Mammary epithelial cell (primary cell): Measurements from ENCODE around the gene WIZ.

Experiments used
- EZH2 ChIP-seq: IDR thresholded peaks from 2 replicates; pipeline ENCODE4 v1.6.1; 2012; ENCODE audit warnings: low read length, inconsistent platforms, borderline replicate concordance
- TF ChIP-seq, protein P1 (sequence below), 2 donors: IDR thresholded peaks in 1 of 2; conservative IDR thresholded peaks in 1 of 2; 2 replicates each; pipeline ENCODE4 v1.5.1; 2011 to 2012; ENCODE audit warnings: inconsistent platforms in 2 of 2, low read length in 2 of 2, mild to moderate bottlenecking in 2 of 2, control low read depth in 1 of 2, low read depth in 1 of 2; ENCODE audit not compliant: insufficient read depth in 1 of 2; ENCODE audit errors: extremely low read depth in 1 of 2

GRCh38 chr19:15471639-15472101, 21.9 kb upstream of the WIZ start:
- no peak for TF ChIP-seq EZH2
- TF ChIP-seq, protein P1, sequence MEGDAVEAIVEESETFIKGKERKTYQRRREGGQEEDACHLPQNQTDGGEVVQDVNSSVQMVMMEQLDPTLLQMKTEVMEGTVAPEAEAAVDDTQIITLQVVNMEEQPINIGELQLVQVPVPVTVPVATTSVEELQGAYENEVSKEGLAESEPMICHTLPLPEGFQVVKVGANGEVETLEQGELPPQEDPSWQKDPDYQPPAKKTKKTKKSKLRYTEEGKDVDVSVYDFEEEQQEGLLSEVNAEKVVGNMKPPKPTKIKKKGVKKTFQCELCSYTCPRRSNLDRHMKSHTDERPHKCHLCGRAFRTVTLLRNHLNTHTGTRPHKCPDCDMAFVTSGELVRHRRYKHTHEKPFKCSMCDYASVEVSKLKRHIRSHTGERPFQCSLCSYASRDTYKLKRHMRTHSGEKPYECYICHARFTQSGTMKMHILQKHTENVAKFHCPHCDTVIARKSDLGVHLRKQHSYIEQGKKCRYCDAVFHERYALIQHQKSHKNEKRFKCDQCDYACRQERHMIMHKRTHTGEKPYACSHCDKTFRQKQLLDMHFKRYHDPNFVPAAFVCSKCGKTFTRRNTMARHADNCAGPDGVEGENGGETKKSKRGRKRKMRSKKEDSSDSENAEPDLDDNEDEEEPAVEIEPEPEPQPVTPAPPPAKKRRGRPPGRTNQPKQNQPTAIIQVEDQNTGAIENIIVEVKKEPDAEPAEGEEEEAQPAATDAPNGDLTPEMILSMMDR (conservative IDR thresholded peaks at IDR 0.05 in 1 of 2, IDR thresholded peaks at IDR 0.05 in 1 of 2; ENCODE audit: extremely low read depth in 1 of 2, insufficient read depth in 1 of 2, low read depth in 1 of 2, low read length in 2 of 2) = no peak
